HFFc6 (cell line): Measurements from ENCODE around the gene PES1. TPM values are rescaled to one million over a fixed set of nuclear protein-coding genes. Genes with fewer than 3 reads are reported as not detected.
A peak's percentile ranks its signal among the peaks of the same experiment; 100 is the strongest.

Source experiments
- DNase-seq: peaks from one replicate; pipeline ENCODE4 v3.0.0-alpha.2; 2018
- H3K27ac Mint-ChIP-seq: 2 replicates; pipeline ENCODE4 v1.8.0; 2020; ENCODE audit warnings: mild to moderate bottlenecking, mixed read lengths
- H3K27me3 Mint-ChIP-seq: 2 replicates; pipeline ENCODE4 v1.8.0; 2021; ENCODE audit warnings: mild to moderate bottlenecking, moderate library complexity, mixed read lengths; ENCODE audit not compliant: insufficient read depth
- H3K36me3 Mint-ChIP-seq: 2 replicates; pipeline ENCODE4 v1.8.0; 2021; ENCODE audit warnings: low read depth, mixed read lengths
- H3K4me1 Mint-ChIP-seq: 2 replicates; pipeline ENCODE4 v1.8.0; 2020; ENCODE audit warnings: low read depth, mixed read lengths
- H3K4me3 Mint-ChIP-seq: 2 replicates; pipeline ENCODE4 v1.8.0; 2020; ENCODE audit warnings: mild to moderate bottlenecking, moderate library complexity, mixed read lengths
- H3K9me3 Mint-ChIP-seq: 2 replicates; pipeline ENCODE4 v1.8.0; 2020; ENCODE audit warnings: mild to moderate bottlenecking, mixed read lengths
- CTCF ChIP-seq: fragments of 200-600 bp; sonication (generic); IDR thresholded peaks from 2 replicates; pipeline ENCODE4 v1.5.0; 2021; ENCODE audit warnings: antibody characterized with exemption, mild to moderate bottlenecking
- total RNA-seq, 6 experiments: library from RNA; stranded (reverse); fragmentation: NEBNext Ultra II Directional; extraction: Animal tissue kit (Norgen Biotek cat#: 25700); gene quantifications; 2 replicates in 1 of 6; 3 replicates in 5 of 6; pipeline ENCODE4 v1.2.3, GENCODE V29; 2021

PES1 gene
- total RNA-seq, 6 experiments from 2014 or later = 81.8 to 110 (median 86.9) TPM

DNA sequence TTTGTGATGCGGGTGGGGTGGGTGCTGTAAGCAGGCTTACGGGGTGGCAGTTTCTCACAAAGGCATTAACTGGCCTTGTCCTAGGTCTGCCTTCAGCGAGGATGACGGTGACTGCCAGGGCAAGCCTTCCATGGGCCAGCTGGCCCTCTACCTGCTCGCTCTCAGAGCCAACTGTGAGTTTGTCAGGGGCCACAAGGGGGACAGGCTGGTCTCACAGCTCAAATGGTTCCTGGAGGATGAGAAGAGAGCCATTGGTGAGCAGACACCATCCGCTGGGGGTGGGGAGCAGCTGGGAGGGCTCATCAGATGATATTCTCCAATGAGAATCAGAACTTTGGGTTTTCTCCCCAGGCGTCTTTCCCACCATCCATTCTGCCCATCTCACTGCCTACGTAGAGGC, 21.1 kb upstream of the PES1 start:
- Mint-ChIP-seq H3K4me3 (no peak overlapping the region), H3K4me1 (peaks cover 32% of the 10 kb centered on the region), H3K36me3 (no peaks in the 10 kb centered on the region), H3K9me3 (no peaks in the 10 kb centered on the region), H3K27ac (no peak overlapping the region), H3K27me3 (no peaks in the 10 kb centered on the region; the same call in 1 of the 2 replicates)
- no peak for DNase-seq
- 0 out of 2 replicates have a peak, but pooled peaks have one; percentile 14 for TF ChIP-seq CTCF

DNA sequence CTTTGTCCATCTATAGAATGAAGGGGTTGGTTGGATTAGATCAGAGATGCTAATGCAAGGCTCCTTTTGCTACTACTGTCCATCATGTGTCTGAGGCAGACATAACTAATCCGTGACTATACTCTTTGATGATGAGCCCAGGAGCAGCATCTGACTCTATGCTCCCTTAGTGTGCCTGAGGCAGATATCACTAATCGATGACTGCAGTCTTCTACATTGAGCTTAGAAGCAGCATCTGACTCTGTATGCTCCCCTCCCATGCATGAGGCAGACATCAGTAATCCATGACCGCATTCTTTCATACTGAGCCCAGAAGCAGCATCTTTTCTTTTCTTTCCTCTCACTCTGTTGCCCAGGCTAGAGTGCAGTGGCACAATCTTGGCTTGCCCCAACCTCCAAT, 19.5 kb upstream of the PES1 start:
- Mint-ChIP-seq H3K27me3 (no peaks in the 10 kb centered on the region; the same call in 1 of the 2 replicates), H3K27ac (no peak overlapping the region), H3K9me3 (no peaks in the 10 kb centered on the region), H3K4me3 (no peak overlapping the region), H3K4me1 (peaks cover 45% of the 10 kb centered on the region), H3K36me3 (no peaks in the 10 kb centered on the region)
- peak; percentile 46 for DNase-seq
- no peak for TF ChIP-seq CTCF

- Mint-ChIP-seq H3K27me3 (no peaks in the 10 kb centered on the region; the same call in 1 of the 2 replicates), H3K4me3 (no peak overlapping the region), H3K27ac (no peak overlapping the region; the same call in 1 of the 2 replicates), H3K9me3 (no peaks in the 10 kb centered on the region), H3K4me1 (peaks cover 54% of the 10 kb centered on the region), H3K36me3 (no peaks in the 10 kb centered on the region)
- no peak for DNase-seq
- TF ChIP-seq CTCF = no peak
Measured at GRCh38 chr22:30610299-30610698, 18.6 kb upstream of the PES1 start.

- no peaks in the 10 kb centered on the region for H3K36me3 Mint-ChIP-seq
- no peaks in the 10 kb centered on the region for H3K9me3 Mint-ChIP-seq
- H3K4me1 Mint-ChIP-seq = peaks cover 55% of the 10 kb centered on the region
- DNase-seq = peak; percentile 74
- no peaks in the 10 kb centered on the region; the same call in 1 of the 2 replicates for H3K27me3 Mint-ChIP-seq
- peak overlapping the region; percentile 84 for H3K27ac Mint-ChIP-seq
- peak overlapping the region; percentile 58 for H3K4me3 Mint-ChIP-seq
- TF ChIP-seq CTCF = no peak
Measured at GRCh38 chr22:30609260-30610185, 17.8 kb upstream of the PES1 start.

DNA sequence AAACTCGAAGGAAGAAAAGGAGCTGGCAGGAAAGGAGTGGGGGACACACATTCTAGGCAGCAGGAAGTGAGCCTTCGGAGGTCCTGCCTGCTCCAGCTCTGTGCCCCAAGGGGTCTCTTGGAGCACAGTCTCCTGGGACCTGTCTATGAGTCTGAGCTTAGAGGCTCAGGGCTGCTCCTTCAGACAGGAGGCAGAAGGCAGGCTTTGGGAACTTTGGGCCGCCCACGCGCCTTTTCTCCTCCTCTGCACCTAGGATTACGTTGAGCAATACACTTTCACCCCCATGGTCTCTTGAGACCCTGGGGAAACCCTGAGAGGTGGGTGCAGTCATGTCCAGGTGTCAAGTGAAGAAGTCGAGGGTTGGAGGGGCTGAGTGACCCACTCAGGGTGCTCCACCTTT, 16.2 kb upstream of the PES1 start:
- no peak for TF ChIP-seq CTCF
- no peak for DNase-seq

More for the DNA sequence above, 16.2 kb upstream of the PES1 start:
- Mint-ChIP-seq H3K4me3 (no peak overlapping the region), H3K36me3 (no peaks in the 10 kb centered on the region), H3K27me3 (no peaks in the 10 kb centered on the region; the same call in 1 of the 2 replicates), H3K9me3 (no peaks in the 10 kb centered on the region), H3K4me1 (peaks cover 55% of the 10 kb centered on the region), H3K27ac (no peak overlapping the region)
